Left cardiac atrium (tissue), 4 donors: Measurements from ENCODE around the gene INTS7. TPM values are rescaled to one million over a fixed set of nuclear protein-coding genes. Genes with fewer than 3 reads are reported as not detected.
A peak's percentile ranks its signal among the peaks of the same experiment; 100 is the strongest.
"Not testable (repeated sequence)": the region's sequence is repeated elsewhere in the genome, so short reads cannot be mapped to it uniquely, and the experiment has no call there.

Experiments used
- ATAC-seq, 2 donors: fragments of 200-7000 bp; cut with Tn5 transposase; one replicate each; pipeline ENCODE4 v1.9.1; 2020; ENCODE audit warnings: mild to moderate bottlenecking in 2 of 2, moderate library complexity in 2 of 2
- DNase-seq: peaks from one replicate; pipeline ENCODE4 v3.0.0-alpha.2; 2020
- intact Hi-C, 2 donors: fragments of 100-400 bp; cut with DNase I; formaldehyde crosslinking; loops; one replicate each; pipeline versions ENCODE4 v1.14.1 to v1.15.1; 2022 to 2023
- total RNA-seq, 2 donors: library from RNA; stranded (reverse); fragmentation: NEBNext Ultra II Directional; extraction: Animal tissue kit (Norgen Biotek cat#: 25700); gene quantifications; one replicate each; pipeline ENCODE4 v1.2.1, GENCODE V29; 2021
- donor health status: DM: no; HTN: yes; CAD: no.
- donor health status: DM: no; HTN: yes; CAD: no; lungs with severe emphysema.
- donor health status: DM: yes; HTN: yes; CAD: no.
- donor health status: Dilated cardiomyopathy.

Gene INTS7
- total RNA-seq, 2 donors from 2014 or later = 8.1 to 10.2 TPM

GRCh38 chr1:212004895-212005608 is 30.3 kb downstream of the INTS7 start:
- intact Hi-C loops = no loop called here
- DNase-seq (no peak), ATAC-seq (no peak)

GRCh38 chr1:212002536-212002935 is 32.8 kb downstream of the INTS7 start:
- DNase-seq (no peak), ATAC-seq (no peak)
- intact Hi-C loops = no loop called here

DNA sequence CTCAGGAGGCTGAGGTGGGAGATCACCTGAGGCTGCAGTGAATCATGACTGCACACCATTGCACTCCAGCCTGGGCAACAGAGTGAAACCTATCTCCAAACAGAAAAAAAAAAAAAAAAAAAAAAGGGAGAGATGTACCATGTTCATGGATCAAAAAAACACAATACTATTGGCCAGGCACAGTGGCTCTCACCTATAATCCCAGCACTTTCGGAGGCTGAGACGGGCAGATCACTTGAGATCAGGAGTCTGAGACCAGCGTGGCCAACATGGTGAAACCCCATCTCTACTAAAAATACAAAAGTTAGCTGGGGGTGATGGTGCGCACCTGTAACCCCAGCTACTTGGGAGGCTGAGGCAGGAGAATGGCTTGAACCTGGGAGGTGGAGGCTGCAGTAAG is 37.9 kb downstream of the INTS7 start:
- DNase-seq, ATAC-seq, intact Hi-C loops: not testable (repeated sequence)

DNA sequence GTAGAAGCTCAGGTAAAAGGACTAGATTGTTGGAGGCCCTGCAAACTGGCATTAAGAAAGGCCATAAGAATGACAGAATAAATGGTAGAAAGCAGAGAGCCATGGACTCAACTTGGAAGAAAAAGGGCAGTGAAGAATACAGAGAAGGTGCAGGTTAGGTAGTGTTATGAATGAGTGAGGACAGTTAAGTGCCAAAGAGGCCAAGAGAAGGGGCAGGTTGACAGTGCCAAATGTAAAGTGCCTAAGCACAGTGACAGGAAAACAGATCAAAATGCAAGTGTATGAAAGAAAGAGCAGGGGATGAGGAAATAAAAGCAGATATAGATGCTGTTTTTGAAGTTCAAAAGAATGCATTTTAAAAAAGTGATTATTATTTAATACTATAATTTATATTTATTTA is 43.7 kb downstream of the INTS7 start:
- intact Hi-C loops = no loop called here
- DNase-seq (no peak), ATAC-seq (no peak)

DNA sequence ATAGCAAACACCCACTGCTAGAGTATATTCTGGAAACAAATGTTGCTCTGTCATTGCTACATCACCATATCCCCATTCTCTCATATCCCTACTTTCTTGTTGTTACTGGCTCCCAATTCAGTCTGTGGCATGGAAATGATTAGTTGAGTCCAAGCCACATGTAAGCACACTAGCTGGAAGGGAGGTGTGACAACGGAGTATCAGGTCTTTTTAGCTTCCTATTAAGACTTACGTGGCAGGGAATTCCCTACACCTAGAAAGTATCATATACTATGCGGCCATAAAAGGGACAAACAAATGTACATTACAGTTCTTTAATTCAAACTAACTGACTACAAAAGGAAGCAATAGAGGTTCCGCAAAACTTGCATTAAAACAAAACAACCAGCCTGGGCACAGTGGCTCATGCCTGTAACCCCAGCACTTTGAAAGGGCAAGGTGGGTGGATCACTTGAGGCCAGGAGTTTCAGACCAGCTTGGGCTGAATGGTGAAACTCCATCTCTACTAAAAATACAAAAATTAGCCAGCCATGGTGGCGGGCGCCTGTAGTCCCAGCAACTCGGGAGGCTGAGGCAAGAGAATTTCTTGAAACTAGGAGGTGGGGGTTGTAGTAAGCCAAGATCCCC is 48.6 kb downstream of the INTS7 start:
- no peak for DNase-seq
- intact Hi-C loops = no loop called here
- ATAC-seq = no peak

DNA sequence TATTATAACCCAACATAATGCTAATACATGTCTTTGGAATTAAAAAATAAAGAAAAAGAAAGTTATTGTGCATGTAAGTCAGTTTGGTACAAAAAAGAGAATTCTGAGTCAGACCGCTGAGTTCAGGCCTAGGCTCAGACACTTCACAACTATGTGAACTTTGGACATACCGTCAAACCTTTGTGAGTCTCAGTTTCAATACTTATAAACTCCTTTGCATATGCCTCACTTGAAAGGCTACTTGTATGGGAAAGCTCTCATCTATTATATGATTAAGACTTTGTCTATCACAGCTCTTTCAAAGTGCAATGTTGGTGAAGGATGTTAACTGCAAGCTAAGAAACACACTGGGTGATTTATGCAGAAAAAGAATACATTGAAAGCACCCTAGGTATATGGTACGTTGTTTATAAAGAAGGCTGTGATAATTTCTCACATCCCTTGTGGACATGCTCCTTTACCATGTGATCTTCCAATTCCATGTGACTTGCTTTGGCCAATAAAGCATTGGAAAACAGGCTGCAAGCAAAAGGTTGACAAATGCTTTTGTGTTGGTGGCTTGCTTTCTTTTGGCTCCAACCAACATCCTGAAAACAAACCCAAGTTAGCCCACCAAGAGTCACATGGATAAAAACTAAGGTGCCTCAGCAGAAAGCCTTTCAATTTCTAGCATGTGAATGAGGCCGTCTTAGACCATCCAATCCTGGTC is 49.6 kb downstream of the INTS7 start:
- no peak for DNase-seq
- ATAC-seq = no peak
- intact Hi-C loops = no loop called here

GRCh38 chr1:211978596-211978995 is 56.8 kb downstream of the INTS7 start:
- intact Hi-C loops = no loop called here
- ATAC-seq (no peak), DNase-seq (no peak)

DNA sequence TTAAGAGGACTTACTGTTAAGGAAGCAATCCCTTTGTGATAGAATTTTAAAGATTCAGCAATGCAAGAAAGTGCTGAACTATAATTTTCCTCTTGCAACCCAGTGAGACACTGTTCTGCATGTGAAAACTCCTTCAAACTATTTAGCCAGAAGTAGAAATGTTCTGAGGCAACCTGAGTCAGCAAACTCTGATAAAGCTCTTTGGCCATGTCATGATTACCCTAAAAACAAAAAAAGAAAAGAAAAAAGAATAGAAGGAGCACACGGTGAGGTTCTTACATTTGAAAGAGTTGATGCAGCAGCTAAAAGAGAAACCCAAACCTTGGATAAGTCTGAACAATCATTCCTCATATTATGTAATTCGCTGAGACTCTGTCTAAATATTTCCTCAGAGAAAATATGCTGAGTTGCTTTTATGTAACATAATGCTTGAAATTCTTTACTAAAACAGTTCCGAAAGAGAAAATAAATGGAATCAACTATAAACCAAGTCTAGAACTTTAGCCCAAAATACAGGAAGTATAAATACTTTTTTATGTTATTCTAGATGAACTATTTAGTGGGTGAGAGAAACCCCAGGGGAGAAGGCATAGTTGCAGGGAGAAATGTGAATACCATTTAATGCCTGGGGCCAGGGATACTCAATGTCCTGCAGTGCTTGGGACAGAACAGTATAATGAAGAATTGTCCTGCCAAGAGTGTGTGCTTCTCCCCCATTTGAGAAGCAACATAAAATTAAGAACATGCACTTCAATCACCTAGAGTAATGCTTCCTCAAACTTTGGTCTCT is 60.0 kb downstream of the INTS7 start:
- peak; percentile 33 to 61 for ATAC-seq
- intact Hi-C loops = no loop called here
- no peak for DNase-seq

DNA sequence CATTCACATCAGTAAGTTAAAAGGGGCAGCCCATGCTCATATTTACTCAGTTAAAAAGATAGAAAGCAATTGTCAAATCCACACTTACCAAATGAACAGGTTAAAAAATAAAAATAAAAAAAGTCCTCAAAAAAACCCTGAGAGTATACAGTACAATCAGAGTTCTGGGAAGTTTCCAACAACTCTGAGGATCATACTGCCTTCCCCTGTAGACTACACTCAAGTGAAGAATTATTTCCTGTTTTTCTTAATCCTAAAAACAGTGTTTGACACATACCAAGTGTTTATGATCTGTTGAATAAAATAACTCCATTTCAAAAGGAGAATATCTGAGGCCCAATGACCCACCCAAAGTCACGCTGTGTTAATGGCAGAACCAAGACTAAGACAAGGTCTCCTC is 61.8 kb downstream of the INTS7 start:
- intact Hi-C loops = no loop called here

GRCh38 chr1:211968200-211968834 is 67.0 kb downstream of the INTS7 start:
- DNase-seq (no peak), ATAC-seq (no peak)
- intact Hi-C loops = no loop called here

More for the DNA sequence above, 61.8 kb downstream of the INTS7 start:
- ATAC-seq (no peak), DNase-seq (no peak)

DNA sequence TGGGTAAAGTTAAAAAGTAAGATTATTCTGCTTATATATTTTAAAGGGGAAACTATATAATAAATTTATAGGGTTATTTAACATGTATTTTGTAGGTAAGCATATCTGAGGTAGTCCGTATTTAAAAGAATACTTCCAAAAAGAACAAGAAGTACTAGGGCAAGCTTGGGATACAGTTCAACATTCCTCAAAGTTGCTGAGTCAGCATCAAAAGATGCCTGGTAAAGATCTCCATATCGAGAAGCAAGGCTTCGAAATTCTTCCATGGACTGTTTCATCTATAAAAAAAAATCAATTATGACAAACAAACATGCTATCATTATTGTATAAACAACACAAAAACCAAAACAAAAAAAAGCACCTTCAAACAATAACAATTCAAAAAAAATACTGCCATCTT is 67.7 kb downstream of the INTS7 start:
- DNase-seq (no peak), ATAC-seq (no peak)
- intact Hi-C loops = no loop called here

DNA sequence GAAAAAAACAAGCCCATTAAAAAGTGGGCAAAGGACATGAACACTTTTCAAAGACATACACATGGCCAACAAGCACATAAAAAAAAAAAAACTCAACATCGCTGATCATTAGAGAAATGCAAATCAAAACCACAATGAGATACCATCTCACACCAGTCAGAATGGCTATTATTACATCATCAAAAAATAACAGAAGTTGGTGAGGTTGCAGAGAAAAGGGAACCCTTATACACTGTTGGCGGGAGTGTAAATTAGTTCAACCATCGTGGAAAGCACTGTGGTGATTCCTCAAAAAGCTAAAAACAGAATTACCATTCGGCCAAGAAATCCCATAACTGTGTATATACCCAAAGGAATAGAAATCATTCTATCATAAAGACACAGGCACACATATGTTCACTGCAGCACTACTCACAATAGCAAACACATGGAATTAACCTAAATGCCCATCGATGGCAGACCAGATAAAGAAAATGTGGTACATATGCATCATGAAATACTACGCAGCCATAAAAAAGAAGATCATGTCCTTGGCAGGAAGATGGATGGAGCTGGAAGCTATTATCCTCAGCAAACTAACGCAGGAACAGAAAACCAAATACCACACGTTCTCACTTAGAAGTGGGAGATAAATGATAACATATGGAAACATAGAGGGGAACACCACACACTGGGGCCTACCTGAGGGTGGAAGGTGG is 70.1 kb downstream of the INTS7 start:
- intact Hi-C loops = no loop called here
- no peak for ATAC-seq
- no peak for DNase-seq

DNA sequence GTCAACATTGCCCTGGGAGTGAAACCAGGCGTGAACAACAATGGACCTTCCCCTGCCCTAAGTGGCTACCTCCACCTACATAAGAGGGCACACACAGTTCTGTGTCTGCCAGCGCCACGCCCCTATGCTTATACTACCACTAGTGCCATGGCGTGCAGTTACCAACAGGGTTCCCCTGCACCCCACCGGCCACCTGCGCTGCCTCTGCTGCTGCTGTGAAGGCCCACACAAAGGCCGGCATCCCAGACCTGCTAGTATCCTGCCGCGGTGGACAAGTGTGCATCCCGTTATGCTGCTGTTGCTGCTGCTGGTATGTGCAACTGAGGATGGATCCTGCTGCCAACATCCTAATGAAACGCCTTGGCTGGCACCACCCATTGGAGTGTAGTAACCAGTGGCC is 75.7 kb downstream of the INTS7 start:
- DNase-seq (no peak), ATAC-seq (no peak)
- intact Hi-C loops = no loop called here

- DNase-seq (no peak), ATAC-seq (no peak)
- intact Hi-C loops = no loop called here
Observed at GRCh38 chr1:211959221-211959620, 76.1 kb downstream of the INTS7 start.

DNA sequence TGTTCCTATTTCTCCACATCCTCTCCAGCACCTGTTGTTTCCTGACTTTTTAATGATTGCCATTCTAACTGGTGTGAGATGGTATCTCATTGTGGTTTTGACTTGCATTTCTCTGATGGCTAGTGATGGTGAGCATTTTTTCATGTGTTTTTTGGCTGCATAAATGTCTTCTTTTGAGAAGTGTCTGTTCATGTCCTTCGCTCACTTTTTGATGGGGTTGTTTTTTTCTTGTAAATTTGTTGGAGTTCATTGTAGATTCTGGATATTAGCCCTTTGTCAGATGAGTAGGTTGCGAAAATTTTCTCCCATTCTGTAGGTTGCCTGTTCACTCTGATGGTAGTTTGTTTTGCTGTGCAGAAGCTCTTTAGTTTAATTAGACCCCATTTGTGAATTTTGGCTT is 81.3 kb downstream of the INTS7 start:
- ATAC-seq, DNase-seq, intact Hi-C loops: not testable (repeated sequence)

GRCh38 chr1:211953543-211953942 is 81.8 kb downstream of the INTS7 start:
- ATAC-seq, DNase-seq, intact Hi-C loops: not testable (repeated sequence)

GRCh38 chr1:211952299-211952698 is 83.1 kb downstream of the INTS7 start:
- no peak for DNase-seq
- intact Hi-C loops = no loop called here
- no peak for ATAC-seq

- ATAC-seq = peak in 1 of 2 donors; percentile 47
- DNase-seq = no peak
- intact Hi-C loops = no loop called here
Observed at GRCh38 chr1:211951856-211952255, 83.5 kb downstream of the INTS7 start.

- DNase-seq (no peak), ATAC-seq (no peak)
- intact Hi-C loops = loop anchor here (5.0 to 10.0 kb wide), 3 partner anchors 134 to 254 kb away; no protein-coding TSS in a partner anchor
Observed at GRCh38 chr1:211948377-211948776, 87.0 kb downstream of the INTS7 start.
